B cell (primary cell): ENCODE data around the gene TCAP. TPM values are rescaled to one million over a fixed set of nuclear protein-coding genes. Genes with fewer than 3 reads are reported as not detected.
A peak's percentile ranks its signal among the peaks of the same experiment; 100 is the strongest.

Experiments
- ATAC-seq: fragments of 200-7000 bp; cut with Tn5 transposase; one replicate; pipeline ENCODE4 v1.10.0; 2021; ENCODE audit warnings: low read depth, mild to moderate bottlenecking, moderate number of reproducible peaks, moderate library complexity
- CTCF ChIA-PET: fragments of 350-600 bp; sonication (Branson Sonifier 250); formaldehyde crosslinking; loops from one replicate; lab custom pipeline; 2021; ENCODE audit warnings: antibody characterized with exemption, inconsistent platforms; lab: Charles Lee
- POLR2A ChIA-PET: fragments of 350-600 bp; sonication (Branson Sonifier 250); formaldehyde crosslinking; loops from one replicate; lab custom pipeline; 2021; ENCODE audit warnings: antibody characterized with exemption; lab: Charles Lee
- DNase-seq: peaks from one replicate; pipeline ENCODE4 v3.0.0; 2013
- H2AFZ ChIP-seq: 2 replicates; pipeline ENCODE4 v1.6.1; 2012; ENCODE audit warnings: mild to moderate bottlenecking, low read depth, low read length; ENCODE audit not compliant: insufficient read depth, poor library complexity, severe bottlenecking
- H3K27ac ChIP-seq, 2 donors: 1 replicate in 1 of 2; 2 replicates in 1 of 2; pipeline ENCODE4 v1.5.1; 2012 to 2013; ENCODE audit warnings: low read length in 2 of 2, mild to moderate bottlenecking in 2 of 2, moderate library complexity in 1 of 2
- H3K27me3 ChIP-seq, 4 experiments: fragments of 200-600 bp in 1 of 4; sonication (generic) in 1 of 4; replicated peaks in 1 of 4; 1 replicate in 2 of 4; 2 replicates in 2 of 4; pipeline versions ENCODE4 v1.6.1 to v1.7.0; 2013 to 2016; ENCODE audit warnings: low read length in 3 of 4, mild to moderate bottlenecking in 2 of 4, mixed read lengths in 1 of 4, moderate library complexity in 1 of 4; ENCODE audit not compliant: insufficient read depth in 4 of 4, control insufficient read depth in 3 of 4; ENCODE audit errors: control extremely low read depth in 1 of 4
- H3K36me3 ChIP-seq, 2 experiments: replicated peaks in 1 of 2; 1 replicate in 1 of 2; 2 replicates in 1 of 2; pipeline versions ENCODE4 v1.6.1 to v1.7.1; 2013; ENCODE audit warnings: low read length in 1 of 2; ENCODE audit not compliant: insufficient read depth in 2 of 2, control insufficient read depth in 1 of 2; ENCODE audit errors: control extremely low read depth in 1 of 2, extremely low read depth in 1 of 2
- H3K4me1 ChIP-seq, 2 donors: fragments of 200-600 bp in 1 of 2; sonication (generic) in 1 of 2; 1 replicate in 1 of 2; 2 replicates in 1 of 2; pipeline versions ENCODE4 v1.5.1 to v1.6.1; 2013 to 2017; ENCODE audit warnings: low read length in 2 of 2; ENCODE audit not compliant: control insufficient read depth in 2 of 2, insufficient read depth in 2 of 2
- H3K4me2 ChIP-seq: replicated peaks from 2 replicates; pipeline ENCODE3; 2012; ENCODE audit warnings: mild to moderate bottlenecking, low read depth, low read length; ENCODE audit not compliant: poor library complexity, severe bottlenecking
- H3K4me3 ChIP-seq, 5 experiments: fragments of 200-600 bp in 1 of 5; sonication (generic) in 1 of 5; 1 replicate in 3 of 5; 2 replicates in 2 of 5; pipeline versions ENCODE4 v1.5.1 to v1.7.0; 2011 to 2016; ENCODE audit warnings: low read length in 4 of 5, mild to moderate bottlenecking in 4 of 5, low read depth in 2 of 5, control low read depth in 1 of 5, moderate library complexity in 1 of 5; ENCODE audit not compliant: insufficient read depth in 1 of 5; ENCODE audit errors: control extremely low read depth in 1 of 5, extremely low read depth in 1 of 5
- H3K79me2 ChIP-seq: fragments of 200-600 bp; sonication (generic); one replicate; pipeline ENCODE4 v1.6.0; 2016; ENCODE audit warnings: low read length; ENCODE audit not compliant: control insufficient read depth, insufficient read depth
- H3K9ac ChIP-seq: fragments of 200-600 bp; sonication (generic); 2 replicates; pipeline ENCODE4 v1.6.1; 2017; ENCODE audit warnings: mild to moderate bottlenecking, low read length, moderate library complexity
- H3K9me3 ChIP-seq, 3 donors: one replicate each; pipeline versions ENCODE4 v1.6.1 to v1.7.1; 2013; ENCODE audit warnings: low read length in 2 of 3; ENCODE audit not compliant: control insufficient read depth in 2 of 3, insufficient read depth in 1 of 3; ENCODE audit errors: control extremely low read depth in 1 of 3
- H4K20me1 ChIP-seq: 2 replicates; pipeline ENCODE4 v1.6.0; 2012; ENCODE audit warnings: mild to moderate bottlenecking, low read length; ENCODE audit not compliant: insufficient read depth, control insufficient read depth, poor library complexity, severe bottlenecking
- H3K27ac Mint-ChIP-seq: one replicate; pipeline ENCODE4 v1.8.0; 2021; ENCODE audit warnings: mixed read lengths
- H3K27me3 Mint-ChIP-seq: one replicate; pipeline ENCODE4 v1.8.0; 2021; ENCODE audit warnings: mixed read lengths
- H3K4me1 Mint-ChIP-seq: one replicate; pipeline ENCODE4 v1.8.0; 2021; ENCODE audit warnings: mixed read lengths
- H3K4me3 Mint-ChIP-seq: one replicate; pipeline ENCODE4 v1.8.0; 2021; ENCODE audit warnings: mixed read lengths
- H3K9me3 Mint-ChIP-seq: one replicate; pipeline ENCODE4 v1.8.0; 2022; ENCODE audit warnings: mixed read lengths; ENCODE audit not compliant: insufficient read depth
- CTCF ChIP-seq: fragments of 200-600 bp; IDR thresholded peaks from one replicate; pipeline ENCODE4 v1.8.0; 2022; ENCODE audit warnings: antibody characterized with exemption, mild to moderate bottlenecking
- EZH2 ChIP-seq: IDR thresholded peaks from 2 replicates; pipeline ENCODE4 v1.6.1; 2012; ENCODE audit warnings: borderline replicate concordance, low read depth, mild to moderate bottlenecking, moderate library complexity, low read length; ENCODE audit not compliant: insufficient read depth, poor library complexity, severe bottlenecking
- WGBS: methylation state at CpG from one replicate; pipeline ENCODE4 v1.1.5; 2013; ENCODE audit warnings: missing lambda C conversion rate; ENCODE audit not compliant: insufficient coverage; 5-methylcytosine and 5-hydroxymethylcytosine counted together
- intact Hi-C: fragments of 100-400 bp; cut with micrococcal nuclease; formaldehyde crosslinking; loops from one replicate; pipeline ENCODE4 v1.10.0; 2022
- polyA plus RNA-seq: library from polyadenylated mRNA; depleted of rRNA; stranded (reverse); fragments of >200 nt; gene quantifications from 2 replicates; pipeline ENCODE4 v1.2.3, GENCODE V29; 2012
- total RNA-seq, 2 donors: library from RNA; stranded (reverse); fragments of 120-200 nt in 1 of 2; gene quantifications; 1 replicate in 1 of 2; 2 replicates in 1 of 2; pipeline versions ENCODE4 v1.2.3 to v1.2.4, GENCODE V29; 2013 to 2022

The TCAP gene
- total and polyA plus RNA-seq, 2 donors (not counting 1 experiment from before 2014, with no cell fraction given) = 3.8 to 5.1 TPM

GRCh38 chr17:39667262-39667944, 2.3 kb downstream of the TCAP start:
- WGBS = 9% methylated on average over 43 of the region's 49 CpGs
- H3K4me1 Mint-ChIP-seq = peaks cover 23% of the 10 kb centered on the region
- peak overlapping the region; percentile 98 for H3K4me2 ChIP-seq

More at GRCh38 chr17:39667262-39667944, 2.3 kb downstream of the TCAP start:
- CTCF ChIA-PET = interaction anchor here (0.9 to 8.7 kb wide), 9 partner anchors 9 to 291 kb away, joined by 3 to 109 read pairs (median 5); no protein-coding TSS in a partner anchor
- POLR2A ChIA-PET = interaction anchor here (0.6 to 2.0 kb wide), 5 partner anchors 11 to 277 kb away, joined by 3 to 7 read pairs (median 5); no protein-coding TSS in a partner anchor
- Mint-ChIP-seq H3K27me3 (peaks cover 23% of the 10 kb centered on the region), H3K27ac (no peak overlapping the region), H3K4me3 (peak overlapping the region; percentile 75), H3K9me3 (no peaks in the 10 kb centered on the region)
- Histone ChIP-seq H3K4me3 (peak overlapping the region in 4 of 5 experiments; percentile 19 to 62 (median 53)), H3K9me3 (peaks cover 0 to 2% (median 0%) of the 10 kb centered on the region in 3 donors), H3K27me3 (peaks cover 0 to 37% (median 7%) of the 10 kb centered on the region in 4 experiments), H3K9ac (peak overlapping the region; percentile 67), H2AFZ (peak overlapping the region; percentile 85), H3K4me1 (peaks cover 26 to 34% of the 10 kb centered on the region in 2 donors), H3K27ac (no peak overlapping the region), H4K20me1 (no peaks in the 10 kb centered on the region), H3K79me2 (peaks cover 3% of the 10 kb centered on the region), H3K36me3 (peaks cover 0 to 4% of the 10 kb centered on the region in 2 experiments)
- intact Hi-C loops = loop anchor here (5.0 kb wide), 1 partner anchor 200 kb away; the partner anchor contains the start of gene ZPBP2
- DNase-seq (peak; percentile 52), ATAC-seq (peak; percentile 24)
- TF ChIP-seq CTCF (no peak), EZH2 (no peak)
